DND-41 (cell line): Measurements from ENCODE around the gene TGM6.

Experiments
- CTCF ChIP-seq: IDR thresholded peaks from 2 replicates; pipeline ENCODE4 v1.5.1; 2012; ENCODE audit warnings: borderline replicate concordance, low read length, moderate library complexity, mild to moderate bottlenecking; ENCODE audit not compliant: poor library complexity, severe bottlenecking; ENCODE audit errors: extremely low read depth
- EZH2 ChIP-seq: IDR thresholded peaks from 3 replicates; pipeline ENCODE4 v1.6.1; 2012; ENCODE audit warnings: borderline replicate concordance, low read depth, mild to moderate bottlenecking, moderate library complexity, low read length, inconsistent platforms; ENCODE audit not compliant: severe bottlenecking

DNA sequence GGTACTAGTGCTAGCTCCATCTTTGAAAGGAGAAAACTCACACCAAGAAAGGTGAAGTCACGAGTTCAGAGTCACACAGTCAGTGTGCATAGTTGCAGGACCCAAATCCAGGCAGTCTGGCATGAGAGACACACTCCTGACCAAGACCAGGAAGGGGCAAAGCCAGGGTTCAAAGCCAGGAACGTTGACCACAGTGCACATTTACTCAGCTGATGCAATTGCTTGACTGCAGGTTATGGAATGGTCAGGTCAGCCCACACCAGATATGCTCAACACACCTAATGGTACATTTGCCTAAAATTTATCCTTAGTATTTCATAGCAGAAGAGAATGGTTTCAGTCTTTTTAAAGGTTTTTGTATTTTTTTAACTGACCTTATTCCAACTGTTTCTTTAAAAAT is 37.7 kb downstream of the TGM6 start:
- TF ChIP-seq CTCF (no peak), EZH2 (no peak)
